Activated T-cell treated with anti-CD3 and anti-CD28 coated beads for 4 hours (primary cell): ENCODE data around the gene HBEGF.

Source experiments
- DNase-seq: peaks from one replicate; pipeline ENCODE4 v3.0.0-alpha.2; 2020

HBEGF gene, protein sequence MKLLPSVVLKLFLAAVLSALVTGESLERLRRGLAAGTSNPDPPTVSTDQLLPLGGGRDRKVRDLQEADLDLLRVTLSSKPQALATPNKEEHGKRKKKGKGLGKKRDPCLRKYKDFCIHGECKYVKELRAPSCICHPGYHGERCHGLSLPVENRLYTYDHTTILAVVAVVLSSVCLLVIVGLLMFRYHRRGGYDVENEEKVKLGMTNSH

DNA sequence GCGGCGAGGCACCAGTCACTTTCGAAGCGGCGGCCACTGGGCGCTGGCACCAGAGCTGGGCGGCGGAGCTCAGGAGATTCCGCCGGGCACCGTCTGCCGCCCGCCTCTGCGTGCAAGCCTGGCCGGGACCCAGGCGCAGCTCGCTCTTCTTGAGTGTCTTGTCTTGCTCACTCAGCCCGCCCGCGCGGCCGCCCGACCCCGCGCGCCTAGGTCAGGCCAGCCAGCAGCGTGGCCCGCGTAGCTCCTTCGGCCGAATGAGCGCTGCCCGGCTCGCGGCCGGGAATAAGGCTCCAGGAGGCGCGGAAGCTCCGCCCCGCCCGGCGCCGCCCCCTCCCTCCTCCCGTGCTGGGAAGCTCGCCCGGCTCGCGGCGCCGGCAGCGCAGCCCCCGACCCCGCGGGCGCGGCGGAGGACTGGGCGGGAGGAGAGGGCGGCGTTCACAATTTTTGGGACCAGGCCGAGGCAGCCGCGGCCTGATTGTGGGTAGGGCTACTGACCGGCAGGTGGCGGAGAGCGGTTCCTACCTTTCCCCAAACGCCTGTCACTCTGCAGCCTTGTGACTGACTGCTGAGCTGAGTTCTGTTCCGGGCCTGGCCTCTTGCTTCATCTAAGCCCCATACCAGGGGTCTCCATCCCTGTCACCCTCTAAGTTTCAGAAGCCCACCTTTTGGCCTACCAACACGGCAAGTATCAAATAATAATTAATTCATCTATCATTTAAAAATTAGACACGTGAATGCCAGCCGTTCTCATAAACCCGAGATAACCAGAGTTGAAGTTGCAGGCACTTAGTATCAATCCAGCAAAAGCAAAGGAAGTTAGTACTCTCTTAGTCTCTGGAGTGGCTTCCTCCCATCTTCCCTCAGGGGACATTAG, at the start of gene HBEGF:
Gene HBEGF (minus strand): TSS at position 256 of the 874 bp plus-strand sequence. CDS start 275 bp downstream, outside the sequence.
- peak; percentile 33 for DNase-seq

DNA sequence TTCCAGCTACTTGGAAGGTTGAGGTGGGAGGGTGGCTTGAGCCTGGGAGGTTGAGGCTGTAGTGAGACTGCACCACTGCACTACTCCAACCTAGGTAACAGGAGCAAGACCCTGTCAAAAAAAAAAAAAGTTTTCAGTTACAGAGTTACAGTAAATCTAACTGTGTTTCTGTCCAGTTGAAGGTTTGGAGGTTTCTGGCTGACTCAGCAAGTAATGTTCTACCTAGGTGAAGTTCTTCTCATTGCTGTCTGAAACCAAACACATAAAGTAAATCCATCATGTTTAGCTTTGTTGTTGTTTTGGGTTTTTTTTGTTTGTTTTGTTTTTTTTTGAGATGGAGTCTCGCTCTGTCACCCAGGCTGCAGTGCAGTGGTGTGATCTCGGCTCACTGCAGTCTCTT, 47.3 kb upstream of the HBEGF start:
- DNase-seq: no peak

DNA sequence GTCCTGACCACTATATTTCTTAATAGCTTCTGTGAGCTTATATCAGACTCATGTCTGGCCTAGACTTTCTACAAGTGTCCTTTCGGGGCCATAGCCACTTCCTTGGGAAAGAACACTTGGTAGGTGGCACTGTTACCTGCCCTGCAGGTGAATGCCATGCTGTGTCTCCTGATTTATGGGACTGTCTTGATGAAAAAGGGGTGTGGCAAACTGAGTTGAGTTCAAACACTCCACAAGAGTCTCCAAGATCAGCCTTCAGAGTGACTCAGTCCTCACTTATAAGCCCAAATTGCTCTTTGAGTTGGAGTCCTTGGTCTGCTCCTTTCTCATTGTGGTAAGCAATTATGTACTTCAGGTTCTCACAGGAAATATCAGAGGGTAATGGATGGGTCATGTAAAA, 45.3 kb upstream of the HBEGF start:
- no peak for DNase-seq

DNA sequence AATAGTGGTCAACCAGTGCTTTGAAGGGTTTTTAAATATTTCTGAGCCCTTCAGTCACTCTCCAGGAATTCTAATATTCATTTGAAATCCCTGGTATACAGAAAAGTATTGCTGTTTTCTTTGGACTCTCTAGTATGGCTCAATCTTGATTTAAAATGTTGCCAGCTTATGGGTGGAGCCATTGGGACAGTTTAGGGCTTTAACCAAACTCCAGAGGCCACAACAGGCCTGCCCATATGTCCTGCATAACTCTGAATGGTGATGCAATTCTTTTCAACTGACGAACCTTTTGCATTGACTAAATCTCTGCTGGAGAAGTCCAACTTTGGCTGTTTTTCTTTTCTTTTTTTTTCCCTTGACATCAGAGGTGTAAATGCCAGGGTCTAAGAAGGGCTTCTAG, 44.9 kb upstream of the HBEGF start:
- DNase-seq: no peak

DNA sequence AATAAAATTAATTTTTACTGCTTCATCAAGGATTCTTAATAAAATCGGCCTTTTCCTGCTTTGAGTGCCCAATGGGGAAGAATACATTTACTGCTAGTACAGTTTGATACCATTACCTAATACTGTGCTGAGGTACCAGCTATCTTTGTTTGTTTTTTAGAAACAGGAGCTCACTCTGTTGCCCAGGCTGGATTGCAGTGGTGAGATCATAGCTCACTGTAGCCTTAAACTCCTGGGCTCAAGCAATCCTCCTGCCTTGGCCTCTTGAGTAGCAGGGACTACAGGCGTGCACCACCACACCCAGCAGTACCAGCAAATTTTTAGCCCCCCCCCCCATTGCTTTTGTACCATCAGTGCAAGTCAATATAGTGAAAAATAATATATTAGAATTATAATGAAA, 41.6 kb upstream of the HBEGF start:
- no peak for DNase-seq

DNA sequence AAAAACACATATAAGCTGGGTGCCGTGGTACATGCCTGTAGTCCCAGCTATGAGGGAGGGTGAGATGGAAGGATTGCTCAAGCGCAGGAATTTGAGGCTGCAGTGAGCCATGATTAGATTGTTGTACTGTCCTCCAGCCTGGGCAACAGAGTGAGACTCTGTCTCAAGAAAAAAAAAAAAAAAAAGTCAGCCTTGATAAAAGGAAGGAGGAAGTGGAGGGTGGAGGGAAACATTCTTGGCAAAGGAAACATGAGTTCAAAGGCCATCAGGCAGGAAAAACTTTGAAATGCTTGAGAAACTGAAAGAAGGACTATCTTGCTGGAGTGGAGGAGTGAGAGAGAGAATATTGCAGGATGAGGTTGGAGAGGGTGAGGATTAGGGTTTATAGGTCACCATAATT, 36.9 kb upstream of the HBEGF start:
- DNase-seq: no peak

DNA sequence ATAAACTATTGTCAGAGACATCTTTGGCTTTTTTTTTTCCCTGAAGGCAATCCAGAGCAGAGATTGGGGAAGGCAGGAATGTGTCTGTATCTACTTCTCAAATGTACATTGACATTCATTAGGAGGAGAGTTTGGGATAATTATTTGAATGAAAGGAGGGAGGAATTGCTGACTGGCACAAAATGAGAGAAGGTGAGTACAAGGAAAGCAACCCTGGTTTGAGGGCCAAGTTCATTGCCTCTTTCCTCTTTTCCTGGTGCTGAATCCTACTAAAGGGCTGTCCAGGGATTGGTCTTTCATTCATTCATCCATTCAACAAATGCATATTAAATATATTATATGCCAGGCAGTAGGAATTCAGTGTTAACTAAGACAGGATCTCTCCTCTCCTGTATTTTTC, 36.5 kb upstream of the HBEGF start:
- DNase-seq: no peak

DNA sequence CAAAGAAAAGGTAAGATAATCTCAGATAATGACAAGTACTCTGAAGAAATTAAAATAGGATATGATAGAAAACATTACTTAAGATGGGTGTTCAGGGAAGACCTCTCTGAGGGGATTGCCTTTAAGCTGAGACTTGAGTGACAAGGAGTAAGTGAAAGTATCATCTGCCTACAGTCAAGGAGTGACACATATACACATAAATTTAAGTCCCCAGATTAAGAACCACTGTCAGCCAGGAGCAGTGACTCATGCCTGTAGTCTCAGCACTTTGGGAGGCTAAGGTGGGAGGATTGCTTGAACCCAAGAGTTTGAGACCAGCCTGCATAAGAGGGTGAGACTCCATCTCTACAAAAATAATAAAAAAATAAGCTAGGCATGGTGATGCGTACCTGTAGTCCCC, 35.6 kb upstream of the HBEGF start:
- DNase-seq: no peak

DNA sequence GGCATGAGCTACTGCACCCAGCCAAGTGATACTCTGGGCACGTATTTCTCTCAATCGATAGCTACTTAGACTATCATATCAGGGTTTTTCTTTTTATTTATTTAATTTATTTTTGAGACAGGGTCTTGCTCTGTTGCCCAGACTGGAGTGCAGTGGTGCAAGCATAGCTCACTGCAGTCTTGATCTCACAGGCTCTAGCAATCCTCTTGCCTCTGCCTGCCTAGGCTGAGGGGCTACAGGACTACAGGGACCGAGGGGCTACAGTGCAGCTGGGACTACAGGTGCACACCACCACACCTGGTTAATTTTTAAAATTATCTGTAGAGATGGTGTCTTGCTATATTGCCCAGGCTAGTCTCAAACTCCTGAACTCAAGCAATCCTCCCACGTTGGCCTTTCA, 34.9 kb upstream of the HBEGF start:
- DNase-seq: no peak

DNA sequence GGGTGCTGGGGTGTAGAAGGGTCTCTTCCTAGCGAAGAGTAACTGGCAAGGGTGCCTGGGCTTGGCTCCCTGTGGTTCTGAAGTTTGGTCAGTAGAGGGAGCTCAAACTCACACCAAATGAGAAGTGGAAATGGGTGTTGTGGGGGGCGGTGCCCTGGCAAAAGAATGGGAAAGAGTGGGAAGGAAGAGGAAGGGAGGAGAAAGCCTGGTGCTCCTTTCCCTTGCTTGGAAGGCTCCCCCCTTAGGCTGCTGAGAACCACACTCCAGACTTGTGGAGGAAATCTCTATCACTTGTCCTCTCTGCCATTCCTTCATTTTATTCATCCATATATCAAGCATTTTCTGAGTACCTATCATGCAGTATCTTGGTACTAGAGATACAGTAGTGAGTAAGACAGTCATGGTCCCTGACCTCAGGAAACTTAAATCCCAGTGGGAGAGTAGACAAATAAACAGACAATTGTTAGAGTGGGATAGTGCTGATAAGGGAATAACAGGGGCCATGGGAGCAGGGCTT, 26.6 kb upstream of the HBEGF start:
- DNase-seq: peak; percentile 26

DNA sequence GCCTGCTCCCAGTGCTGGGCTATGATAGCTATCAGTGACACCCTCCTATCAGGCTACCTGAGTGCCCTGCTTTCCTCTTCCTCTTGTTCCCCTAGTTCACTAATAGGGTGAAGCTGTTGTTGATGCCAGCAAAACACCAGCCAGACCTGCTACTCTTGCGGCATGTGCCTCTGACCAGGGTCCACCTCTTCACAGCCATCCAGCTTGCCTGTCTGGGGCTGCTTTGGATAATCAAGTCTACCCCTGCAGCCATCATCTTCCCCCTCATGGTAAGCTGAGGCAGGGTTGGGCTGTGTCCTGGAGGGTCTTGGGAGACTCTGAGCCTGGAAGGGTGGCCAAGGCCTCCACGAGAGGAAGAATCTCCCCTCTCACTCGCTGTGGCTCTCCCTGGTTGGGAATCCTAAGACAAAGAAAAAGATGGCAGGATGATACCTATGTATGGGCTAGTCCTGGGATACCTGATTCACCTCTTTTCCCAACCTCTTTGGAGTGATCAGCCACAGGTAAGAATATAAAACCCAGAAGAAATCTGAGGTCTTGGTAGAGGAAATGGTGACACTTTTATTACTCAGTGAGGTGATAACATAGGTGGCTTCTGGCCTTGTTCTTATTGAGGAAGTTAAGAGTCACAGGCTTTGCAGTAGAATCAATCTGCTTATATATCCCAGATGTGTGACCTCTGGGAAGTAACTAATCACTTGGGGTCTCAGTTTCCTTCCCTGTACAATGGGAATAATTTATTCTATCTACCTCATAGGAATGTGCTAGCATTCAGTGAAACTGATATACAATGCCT, 25.2 kb upstream of the HBEGF start:
- no peak for DNase-seq

DNA sequence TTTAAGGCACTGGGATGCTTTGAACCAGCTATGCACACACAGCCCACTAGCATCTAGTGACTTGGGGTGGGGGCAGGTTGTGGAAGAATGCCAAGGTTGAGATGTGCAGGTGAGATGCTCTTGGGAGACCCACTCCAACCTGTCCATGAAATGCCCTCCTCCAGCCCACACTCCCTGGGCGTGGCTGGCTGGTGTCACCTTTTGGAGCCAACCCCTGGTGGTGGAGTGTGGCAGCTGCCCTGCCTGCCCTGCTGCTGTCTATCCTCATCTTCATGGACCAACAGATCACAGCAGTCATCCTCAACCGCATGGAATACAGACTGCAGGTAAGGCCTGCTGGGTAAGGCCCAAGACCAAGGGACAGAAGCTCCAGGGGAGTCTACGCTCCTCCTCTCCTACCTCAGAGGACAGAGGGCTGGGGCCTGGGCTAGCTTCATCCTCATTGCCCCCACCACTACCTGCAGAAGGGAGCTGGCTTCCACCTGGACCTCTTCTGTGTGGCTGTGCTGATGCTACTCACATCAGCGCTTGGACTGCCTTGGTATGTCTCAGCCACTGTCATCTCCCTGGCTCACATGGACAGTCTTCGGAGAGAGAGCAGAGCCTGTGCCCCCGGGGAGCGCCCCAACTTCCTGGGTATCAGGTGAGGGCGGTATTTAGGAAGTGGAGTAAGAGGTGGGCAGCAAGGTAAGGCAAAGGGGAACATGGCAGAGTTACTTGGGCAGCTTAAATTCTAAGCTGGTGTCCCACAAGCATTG, 21.0 kb upstream of the HBEGF start:
- DNase-seq: no peak

DNA sequence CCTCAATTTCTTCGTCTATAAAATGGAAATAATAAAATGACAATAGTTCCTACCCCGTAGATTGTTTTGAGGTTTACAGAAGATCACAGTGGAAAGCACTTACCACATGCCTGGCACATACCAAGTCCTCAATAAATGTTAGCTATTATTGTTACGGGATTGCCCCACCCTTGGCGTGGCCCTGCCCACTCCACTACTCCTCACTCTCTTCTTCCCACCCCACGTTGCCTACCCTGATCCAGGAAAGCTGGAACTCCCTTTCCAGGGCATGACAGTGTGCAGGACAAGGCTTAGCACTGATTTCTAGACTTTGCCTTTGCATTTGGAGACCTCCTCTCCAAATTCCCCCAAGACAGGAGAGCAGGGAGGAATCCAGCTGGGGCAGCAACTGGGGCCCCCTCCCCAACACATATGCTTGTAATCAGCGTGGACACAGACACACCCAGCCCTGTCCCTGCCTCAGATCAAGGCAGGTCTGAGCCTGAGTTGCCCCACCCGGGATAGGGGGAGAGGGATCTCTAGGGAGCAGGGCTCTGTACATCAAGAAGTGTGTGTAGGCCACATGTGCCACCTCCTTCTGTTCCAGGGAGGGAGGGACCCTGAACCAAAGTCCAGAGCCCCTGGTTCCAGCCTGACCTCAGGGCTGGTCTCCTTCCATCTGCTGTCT, 20.3 kb upstream of the HBEGF start:
- no peak for DNase-seq

DNA sequence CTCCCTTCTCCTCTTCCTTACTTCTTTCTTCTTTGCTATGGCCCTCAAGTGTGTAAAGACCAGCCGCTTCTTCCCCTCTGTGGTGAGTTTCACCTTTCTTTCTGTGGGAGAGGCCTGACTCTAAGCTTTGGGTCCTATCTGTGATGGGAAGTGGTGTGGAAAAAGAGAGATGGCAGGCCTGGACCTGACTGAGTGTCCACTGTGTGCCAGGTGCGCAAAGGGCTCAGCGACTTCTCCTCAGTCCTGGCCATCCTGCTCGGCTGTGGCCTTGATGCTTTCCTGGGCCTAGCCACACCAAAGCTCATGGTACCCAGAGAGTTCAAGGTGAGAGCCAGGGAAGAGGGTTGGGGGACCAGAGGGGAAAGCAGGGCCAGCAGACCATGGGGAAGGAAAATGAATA, 19.5 kb upstream of the HBEGF start:
- no peak for DNase-seq

DNA sequence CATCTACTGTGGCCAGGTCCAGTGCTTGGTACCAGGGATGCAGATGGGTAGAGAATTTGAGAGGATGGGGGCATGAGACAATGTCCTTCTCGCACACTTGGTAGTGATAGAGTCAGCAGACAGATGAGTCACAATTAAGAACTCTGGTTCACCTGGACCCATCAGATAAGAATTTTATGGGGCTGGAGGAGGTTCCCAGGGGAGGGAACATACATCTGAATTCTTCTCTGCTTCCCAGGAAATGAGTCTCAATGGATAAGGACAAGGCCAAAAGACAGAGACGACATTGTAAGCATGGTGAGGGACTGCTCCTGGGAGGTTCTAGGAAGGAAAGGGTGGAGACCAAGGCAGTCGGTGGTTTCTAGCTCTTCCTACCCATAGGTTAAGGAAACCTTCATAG, 18.9 kb upstream of the HBEGF start:
- no peak for DNase-seq

DNA sequence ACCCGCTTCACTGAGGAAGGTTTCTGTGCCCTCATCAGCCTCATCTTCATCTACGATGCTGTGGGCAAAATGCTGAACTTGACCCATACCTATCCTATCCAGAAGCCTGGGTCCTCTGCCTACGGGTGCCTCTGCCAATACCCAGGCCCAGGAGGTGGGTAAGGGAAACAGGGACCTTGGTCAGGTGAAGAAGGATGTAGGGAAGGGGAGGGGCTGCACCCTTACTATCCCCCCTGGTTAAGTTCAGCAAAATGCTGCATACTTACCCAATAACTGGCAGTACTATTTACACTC, 18.0 kb upstream of the HBEGF start:
- DNase-seq: no peak

DNA sequence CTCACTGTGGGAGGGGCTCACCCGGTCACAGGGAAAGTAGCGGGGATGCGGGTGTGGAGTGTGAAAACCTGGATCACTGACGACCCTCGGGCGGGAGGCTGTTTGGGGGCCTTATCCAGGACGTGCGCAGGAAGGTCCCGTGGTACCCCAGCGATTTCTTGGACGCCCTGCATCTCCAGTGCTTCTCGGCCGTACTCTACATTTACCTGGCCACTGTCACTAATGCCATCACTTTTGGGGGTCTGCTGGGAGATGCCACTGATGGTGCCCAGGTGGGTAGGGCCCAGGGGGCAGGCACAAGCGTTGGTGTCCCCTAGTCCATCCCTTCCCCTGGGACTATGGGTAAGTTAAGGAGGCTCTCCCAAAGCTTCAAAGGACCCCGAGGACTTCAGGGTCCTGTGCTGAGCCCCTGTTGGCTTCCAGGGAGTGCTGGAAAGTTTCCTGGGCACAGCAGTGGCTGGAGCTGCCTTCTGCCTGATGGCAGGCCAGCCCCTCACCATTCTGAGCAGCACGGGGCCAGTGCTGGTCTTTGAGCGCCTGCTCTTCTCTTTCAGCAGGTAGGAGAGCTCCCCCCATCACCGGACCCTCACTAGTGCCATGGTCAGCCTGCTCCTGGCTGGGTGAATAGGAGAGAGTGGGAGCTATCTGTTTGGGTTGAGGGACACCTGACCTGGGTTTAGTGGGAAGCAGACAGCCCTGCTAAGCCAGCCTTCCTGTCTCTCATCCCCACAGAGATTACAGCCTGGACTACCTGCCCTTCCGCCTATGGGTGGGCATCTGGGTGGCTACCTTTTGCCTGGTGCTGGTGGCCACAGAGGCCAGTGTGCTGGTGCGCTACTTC, 17.4 kb upstream of the HBEGF start:
- no peak for DNase-seq

DNA sequence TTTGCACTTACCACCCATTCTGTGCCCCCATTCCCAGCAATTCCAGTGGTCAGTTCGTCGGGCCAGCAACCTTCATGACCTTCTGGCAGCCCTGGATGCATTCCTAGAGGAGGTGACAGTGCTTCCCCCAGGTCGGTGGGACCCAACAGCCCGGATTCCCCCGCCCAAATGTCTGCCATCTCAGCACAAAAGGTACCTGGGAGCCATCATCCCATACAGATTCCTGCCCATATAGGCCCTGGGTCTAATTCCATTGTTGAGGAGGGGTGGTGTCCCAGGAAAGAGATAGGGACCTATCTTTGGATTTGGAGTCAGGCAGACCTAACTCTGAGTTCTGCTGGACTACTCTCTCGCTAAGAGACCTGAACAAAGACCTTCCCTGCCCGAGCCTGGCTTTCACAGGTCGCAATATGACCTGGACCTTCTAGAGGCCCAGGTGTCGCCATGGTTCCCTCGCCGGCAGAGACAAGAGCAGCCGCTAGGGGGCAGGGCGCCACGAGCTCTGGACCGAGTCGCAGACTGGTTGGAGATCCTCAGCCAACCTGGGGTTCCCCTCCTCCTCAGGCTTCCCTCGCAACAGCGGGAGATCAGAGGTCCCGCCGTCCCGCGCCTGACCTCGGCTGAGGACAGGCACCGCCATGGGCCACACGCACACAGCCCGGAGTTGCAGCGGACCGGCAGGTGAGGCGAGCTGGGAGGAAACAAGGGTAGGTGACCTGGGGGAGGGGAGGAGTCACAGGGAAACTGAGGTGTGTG, 16.6 kb upstream of the HBEGF start:
- peak; percentile 81 for DNase-seq

DNA sequence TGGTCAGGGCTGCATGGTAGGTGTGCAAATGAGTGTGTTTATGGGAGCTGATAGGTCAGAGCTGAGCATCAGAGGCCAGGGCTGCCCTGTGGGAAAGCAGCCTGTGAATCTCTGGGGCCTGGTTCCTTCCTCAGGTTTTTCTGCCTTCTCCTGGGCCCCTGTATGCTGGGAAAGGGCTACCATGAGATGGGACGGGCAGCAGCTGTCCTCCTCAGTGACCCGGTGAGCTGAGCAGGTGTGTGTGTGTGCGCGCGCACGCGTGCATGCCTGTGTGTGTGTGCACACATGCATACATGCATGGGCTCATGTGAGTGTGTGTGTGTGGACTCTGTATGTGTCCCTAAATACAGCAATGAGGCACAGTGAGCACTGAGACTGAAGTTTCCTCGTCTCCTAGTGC, 15.9 kb upstream of the HBEGF start:
- no peak for DNase-seq

DNA sequence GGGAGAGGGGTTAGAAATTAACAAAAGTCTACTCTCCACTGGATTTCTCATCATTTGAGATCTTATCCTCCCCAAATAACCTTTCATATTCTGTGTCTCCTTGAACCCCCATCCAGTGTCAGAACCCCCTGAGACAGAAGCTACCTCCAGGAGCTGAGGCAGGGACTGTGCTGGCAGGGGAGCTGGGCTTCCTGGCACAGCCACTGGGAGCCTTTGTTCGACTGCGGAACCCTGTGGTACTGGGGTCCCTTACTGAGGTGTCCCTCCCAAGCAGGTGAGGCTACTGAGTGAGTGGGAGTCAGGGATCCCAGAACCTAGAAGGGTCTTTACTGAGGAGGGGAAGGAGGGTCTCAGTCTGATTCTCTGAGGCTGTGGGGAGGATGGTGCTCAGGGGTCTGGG, 15.5 kb upstream of the HBEGF start:
- no peak for DNase-seq
